CD4-positive, alpha-beta T cell treated with Interleukin-4 for 4 hours (primary cell): ENCODE results near the gene NIM1K.
"Not testable (repeated sequence)": the region's sequence is repeated elsewhere in the genome, so short reads cannot be mapped to it uniquely, and the experiment has no call there.

Experiments used
- DNase-seq: peaks from one replicate; pipeline ENCODE4 v3.0.0-alpha.2; 2020

The NIM1K gene

GRCh38 chr5:43316421-43316820 is 124.4 kb downstream of the NIM1K start:
- no peak for DNase-seq

- no peak for DNase-seq
Observed at GRCh38 chr5:43320846-43321245, 128.8 kb downstream of the NIM1K start.

DNA sequence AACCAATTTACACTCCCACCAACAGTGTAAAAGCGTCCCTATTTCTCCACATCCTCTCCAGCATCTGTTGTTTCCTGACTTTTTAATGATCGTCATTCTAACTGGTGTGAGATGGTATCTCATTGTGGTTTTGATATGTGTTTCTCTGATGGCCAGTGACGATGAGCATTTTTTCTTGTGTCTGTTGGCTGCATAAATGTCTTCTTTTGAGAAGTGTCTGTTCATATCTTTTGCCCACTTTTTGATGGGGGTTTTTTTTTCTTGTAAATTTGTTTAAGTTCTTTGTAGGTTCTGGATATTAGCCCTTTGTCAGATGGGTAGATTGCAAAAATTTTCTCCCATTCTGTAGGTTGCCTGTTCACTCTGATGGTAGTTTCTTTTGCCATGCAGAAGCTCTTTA is 131.5 kb downstream of the NIM1K start:
- not testable (repeated sequence) for DNase-seq

DNA sequence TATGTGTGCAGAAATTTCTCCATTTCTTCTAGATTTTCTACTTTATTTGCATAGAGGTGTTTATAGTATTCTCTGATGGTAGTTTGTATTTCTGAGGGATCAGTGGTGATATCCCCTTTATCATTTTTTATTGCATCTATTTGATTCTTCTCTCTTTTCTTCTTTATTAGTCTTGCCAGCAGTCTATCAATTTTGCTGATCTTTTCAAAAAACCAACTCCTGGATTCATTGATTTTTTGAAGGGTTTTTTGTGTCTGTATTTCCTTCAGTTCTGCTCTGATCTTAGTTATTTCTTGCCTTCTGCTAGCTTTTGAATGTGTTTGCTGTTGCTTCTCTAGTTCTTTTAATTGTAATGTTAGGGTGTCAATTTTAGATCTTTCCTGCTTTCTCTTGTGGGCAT is 133.6 kb downstream of the NIM1K start:
- DNase-seq, result not testable (repeated sequence)
